Activated CD4-positive, alpha-beta T cell treated with anti-CD3 and anti-CD28 coated beads for 1 hour (primary cell): ENCODE results near the gene HS3ST3B1.

ENCODE experiments used
- DNase-seq: peaks from one replicate; pipeline ENCODE4 v3.0.0-alpha.2; 2020

The HS3ST3B1 gene

GRCh38 chr17:14303343-14304221, 2.7 kb downstream of the HS3ST3B1 start:
- no peak for DNase-seq

DNA sequence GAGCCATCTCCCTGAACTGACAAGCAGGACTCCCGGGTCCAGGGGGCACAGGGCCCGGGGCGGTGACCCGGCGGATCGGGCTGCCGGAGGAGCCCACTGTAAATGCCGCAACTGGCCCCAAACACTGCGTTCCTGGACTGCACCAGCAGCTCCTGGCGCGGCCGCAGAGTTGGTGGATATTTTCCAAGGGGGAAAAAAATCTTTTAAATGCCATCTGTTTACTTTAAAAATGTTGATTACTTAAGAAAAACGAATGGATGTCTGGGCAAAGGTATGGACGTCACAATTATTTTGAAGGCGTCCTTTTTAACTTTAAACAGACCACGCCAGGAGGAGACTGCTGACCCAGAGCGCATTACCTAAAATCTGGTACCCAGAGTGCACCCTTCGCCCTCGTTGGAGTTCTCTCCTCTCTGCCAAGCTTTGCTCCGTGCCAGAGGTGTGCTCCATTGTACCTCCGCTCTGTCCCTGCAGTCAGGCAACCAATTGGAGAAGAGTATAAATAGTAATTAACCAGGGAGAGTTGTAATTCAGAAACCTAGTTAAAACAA, 3.4 kb downstream of the HS3ST3B1 start:
- DNase-seq, result no peak

GRCh38 chr17:14304773-14305517, 4.1 kb downstream of the HS3ST3B1 start:
- no peak for DNase-seq

DNA sequence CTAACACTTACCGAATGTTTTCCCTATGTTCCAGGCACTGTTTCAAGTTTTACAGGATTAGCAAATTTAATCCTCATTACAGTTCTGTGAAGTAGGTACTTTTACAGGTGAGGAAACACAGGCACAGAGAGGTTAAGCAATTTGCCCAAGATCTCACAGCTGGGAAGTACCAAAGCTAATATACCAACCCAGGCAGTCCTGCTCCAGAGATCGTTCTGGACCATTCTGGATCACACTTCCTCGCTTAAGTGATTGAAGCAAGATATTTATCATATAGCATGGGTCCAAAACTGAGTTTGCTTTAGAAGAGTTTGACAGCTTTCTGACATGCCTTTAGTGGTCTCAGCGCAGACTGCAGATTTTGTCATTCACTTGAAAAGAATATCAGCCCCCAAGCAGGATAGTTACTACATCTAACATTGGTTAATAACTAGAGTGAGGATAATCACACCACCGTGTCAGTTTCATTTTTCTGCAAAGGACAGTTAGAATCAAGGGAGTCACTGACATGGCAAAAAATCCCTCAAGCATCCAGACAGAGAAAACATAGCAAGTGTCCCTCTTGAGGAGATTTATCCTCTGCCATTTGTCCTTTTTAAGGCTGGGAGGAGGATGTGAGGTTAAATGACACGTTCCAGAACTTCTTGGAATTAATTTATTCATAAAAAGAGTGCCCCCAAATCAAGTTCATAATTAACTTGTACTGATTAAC, 5.1 kb downstream of the HS3ST3B1 start:
- DNase-seq, result no peak

- DNase-seq, result no peak
Measured at GRCh38 chr17:14306596-14306995, 5.7 kb downstream of the HS3ST3B1 start.

DNA sequence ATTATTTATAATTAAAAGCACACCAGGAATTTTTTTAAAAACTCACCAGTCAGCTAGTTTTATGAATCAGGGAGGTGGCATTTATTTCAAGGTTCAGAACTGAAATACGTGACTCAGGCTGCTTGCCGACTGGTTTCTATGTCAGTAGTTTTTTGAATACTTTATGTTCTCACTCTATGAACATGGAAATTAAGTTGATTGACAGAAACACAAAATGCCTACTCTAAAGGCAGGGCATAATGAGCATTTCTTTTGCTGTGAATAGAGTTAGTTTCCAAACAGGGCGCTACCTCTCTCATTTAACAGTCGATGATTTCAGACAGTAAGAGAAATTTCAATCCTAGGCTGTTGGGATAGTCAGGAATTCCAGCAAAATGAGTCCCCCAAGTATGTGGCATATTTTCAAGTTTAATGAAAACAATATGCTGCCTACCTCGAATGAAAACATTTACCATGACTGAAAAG, 6.7 kb downstream of the HS3ST3B1 start:
- no peak for DNase-seq

- no peak for DNase-seq
Measured at GRCh38 chr17:14308636-14308964, 7.7 kb downstream of the HS3ST3B1 start.

DNA sequence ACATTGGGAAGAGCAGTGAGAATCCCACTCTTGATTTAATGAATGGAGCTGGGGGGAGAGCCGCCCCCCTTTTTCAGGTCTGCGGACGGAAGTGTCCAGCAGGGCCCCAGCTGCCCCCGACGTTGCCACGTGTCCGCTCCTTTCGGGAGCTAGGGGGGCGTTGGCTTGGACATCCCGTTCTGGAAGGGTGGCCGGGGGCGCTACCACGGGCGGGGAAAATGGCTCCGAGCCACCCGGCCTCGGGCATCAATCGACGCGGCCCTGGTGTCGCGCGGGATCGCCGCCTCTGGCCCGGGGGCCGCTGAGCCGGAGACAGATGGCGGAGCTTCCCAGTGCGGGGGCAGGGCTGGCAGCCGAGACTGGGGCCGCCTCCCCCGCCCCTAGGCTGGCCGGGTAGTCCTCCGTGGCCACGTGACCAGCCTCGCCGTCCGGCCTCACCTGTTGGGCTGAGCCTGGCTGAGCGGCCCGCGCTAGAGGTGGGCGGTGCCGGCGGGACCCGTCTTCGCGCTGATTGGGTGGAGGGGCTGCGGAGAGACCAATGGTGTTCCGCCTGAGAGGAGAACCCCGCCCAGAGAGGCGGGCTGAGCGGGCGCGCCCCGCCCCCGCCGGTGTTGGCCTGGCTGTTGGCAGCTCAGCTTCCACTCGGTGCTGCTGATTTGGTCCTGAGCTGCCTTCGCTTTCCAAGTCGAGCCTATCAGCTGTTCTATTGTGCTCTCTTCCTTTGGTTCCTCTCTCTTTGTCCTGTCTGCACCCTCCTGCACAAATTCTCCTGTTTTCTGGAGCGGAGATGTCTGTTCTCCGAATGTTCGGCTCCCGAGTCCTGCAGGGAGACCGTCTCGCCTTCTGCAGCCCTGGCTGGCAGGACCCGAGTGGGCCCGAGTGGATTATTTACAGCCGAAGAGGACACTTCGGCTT, 8.3 kb downstream of the HS3ST3B1 start:
- peak; percentile 88 for DNase-seq

DNA sequence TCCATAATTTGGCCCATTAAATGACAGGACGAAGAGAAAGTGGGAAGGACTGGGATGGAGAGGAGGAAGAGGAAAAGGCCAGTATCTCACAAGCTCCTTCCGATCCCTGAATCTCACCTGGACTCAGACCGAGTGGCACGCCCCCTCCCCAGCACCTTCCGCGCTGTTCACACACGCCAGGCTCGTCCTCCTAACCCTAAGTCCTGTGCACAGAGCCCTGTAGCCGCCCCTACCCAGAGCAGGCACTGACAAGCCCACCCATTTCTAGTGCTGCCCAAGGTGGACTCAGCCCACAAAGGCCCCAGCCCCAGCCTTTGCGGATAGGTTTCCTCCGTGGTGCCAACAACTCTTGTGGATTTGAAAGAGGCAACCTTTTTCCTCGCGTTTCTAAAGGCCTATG, 9.2 kb downstream of the HS3ST3B1 start:
- DNase-seq, result no peak

DNA sequence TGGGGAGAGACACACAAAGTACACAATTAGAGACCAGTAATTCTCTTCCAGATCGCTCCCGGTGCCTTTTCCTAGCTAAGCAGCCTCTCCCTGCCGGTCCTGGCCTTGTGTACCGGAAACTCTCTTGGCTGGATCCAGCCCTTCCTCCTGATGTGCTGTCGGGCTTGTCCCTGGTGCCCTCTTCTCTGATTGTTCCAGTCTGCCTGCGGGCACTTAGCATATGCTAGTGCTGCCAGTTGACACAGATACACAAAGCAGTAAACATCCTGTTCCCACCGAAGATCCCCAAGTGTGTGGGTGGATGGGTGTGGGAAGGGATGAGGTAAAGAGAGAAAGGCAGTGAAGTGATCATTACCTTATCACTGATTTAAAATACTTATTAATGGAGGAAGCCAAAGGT, 9.7 kb downstream of the HS3ST3B1 start:
- no peak for DNase-seq

DNA sequence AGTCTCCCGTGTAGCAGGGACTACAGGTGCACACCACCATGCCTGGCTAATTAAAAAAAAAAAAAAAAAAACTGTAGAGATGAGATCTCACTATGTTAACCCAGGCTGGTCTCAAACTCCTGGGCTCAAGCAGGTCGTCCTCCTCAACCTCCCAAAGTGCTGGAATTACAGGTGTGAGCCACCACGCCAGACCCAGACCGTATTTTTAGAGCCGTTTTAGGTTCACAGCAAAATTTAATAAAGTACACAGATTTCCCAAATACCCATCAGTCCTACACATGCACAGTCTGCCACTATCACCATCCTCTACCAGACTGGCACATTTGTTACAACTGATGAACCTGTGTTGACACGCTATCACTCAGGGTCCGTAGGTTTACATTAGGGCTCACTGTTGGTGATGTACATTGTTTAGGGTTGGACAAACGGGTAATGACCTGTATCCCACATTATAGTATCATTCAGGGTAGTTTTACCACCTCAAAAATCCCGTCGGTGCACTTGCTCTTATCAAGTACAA, 10.4 kb downstream of the HS3ST3B1 start:
- no peak for DNase-seq

DNA sequence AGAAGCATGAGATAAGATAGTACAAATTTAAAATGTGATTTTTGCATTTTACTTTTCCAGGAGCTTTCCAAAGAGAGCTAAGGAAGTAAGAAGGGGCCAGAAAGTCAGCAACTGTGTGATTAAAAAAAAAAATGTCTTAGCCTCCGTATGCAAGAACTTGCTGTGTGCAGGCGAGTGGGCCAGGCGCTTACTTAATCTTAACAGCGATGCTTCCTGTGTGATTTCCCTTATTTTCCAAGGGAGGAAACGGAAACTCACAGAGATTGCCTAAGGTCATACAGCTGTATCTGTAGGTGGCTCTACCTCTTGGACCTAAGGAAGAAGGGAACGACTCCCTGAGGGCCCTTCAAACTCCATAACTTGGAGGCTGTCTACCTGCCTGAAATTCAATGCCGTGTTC, 11.1 kb downstream of the HS3ST3B1 start:
- DNase-seq, result no peak

- no peak for DNase-seq
Measured at GRCh38 chr17:14312522-14312921, 11.6 kb downstream of the HS3ST3B1 start.

GRCh38 chr17:14316126-14316832, 15.4 kb downstream of the HS3ST3B1 start:
- DNase-seq, result no peak

GRCh38 chr17:14317383-14317782, 16.5 kb downstream of the HS3ST3B1 start:
- DNase-seq, result no peak

DNA sequence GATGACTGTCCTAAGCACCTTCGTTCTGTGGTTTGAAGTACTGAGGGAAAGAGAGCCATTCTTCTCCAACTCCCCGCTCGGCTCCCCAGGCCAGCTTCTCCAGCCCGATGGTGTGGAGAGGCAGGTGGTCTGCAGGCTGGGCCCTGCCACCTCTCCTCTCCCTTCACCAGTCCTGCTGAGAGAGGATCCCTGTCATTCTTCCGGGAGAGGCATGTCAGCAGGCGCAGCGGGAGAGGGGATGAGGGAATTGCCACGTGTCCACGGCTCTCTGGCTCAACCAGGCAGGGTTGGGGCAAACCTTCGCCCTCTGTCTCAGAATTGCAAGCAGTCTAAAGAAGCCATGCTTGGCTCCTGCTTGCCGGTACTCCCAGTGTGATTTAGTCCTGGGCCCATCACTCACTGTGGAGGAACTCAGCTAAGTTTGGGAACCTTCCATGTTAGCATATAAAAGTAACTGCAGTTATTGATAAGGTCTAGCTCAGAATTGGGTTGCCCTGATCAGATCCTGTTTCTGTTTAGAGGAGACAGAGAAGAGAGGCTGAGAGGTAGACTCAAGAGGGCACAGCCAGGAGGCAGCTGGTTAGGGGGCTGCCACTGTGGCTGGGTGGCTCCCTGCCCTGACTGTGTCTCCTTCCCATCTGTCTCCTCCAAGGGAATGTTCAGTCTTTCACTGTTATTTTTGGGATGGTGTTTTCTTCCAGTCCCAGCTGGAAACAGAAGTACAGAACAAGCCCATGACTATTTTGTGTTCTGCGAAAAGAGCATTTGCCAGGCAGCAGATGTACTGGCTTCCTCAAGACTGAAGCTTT, 17.4 kb downstream of the HS3ST3B1 start:
- no peak for DNase-seq

- DNase-seq, result no peak
Measured at GRCh38 chr17:14318918-14319205, 18.0 kb downstream of the HS3ST3B1 start.

DNA sequence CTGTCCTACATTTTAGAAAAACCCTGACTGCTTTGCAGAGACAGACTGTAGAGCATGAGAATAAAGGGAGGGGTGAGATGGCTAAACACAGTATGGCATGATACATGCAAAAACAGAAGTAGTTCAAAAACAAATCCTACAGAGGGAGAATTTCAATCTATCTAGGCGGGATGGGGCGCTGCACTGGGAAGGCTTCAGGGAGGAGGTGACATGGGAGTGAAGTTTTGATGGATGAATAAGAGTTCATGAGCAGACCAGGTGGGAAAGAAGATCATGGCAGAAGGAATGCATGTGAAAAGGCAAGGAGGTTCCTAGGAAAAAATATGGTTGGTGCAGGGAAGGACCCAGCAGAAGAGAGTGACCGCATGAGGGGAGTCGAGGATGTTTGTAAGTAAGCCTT, 19.2 kb downstream of the HS3ST3B1 start:
- no peak for DNase-seq

DNA sequence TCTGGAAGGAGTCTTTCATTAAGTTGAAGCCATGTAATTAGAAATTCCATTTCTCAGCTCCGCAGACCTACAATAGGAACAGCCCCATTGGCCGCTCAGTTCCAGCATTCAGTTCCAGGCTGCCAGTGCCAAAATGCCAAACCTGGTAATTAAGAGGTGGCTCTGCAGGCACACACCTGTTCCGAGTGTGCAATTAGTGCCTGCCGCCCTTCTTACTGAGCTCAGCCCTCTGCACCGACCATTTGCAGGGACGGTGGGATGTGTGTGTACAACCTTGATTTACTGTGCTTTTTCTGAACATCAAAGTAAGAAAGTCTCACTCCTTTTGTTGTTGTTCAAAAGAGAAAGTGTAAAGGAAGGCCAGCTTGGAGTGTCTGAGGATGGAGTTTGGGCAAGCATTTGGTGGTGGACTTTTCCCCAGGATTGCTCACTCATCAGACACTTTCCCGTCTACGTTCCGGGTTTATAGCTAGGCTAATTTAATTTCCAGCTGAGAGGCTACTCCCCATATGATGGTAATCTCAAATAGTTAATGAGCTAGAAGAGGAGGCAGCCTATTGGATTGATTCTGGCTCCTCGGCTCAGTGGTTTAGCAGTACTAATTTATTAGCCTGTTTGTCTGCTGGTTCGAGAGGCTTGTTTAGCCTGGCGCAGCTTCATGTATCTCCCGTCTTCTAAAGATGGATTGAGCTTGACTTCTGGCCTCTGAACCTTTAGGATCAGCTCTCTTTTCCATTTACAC, 20.0 kb downstream of the HS3ST3B1 start:
- no peak for DNase-seq

- no peak for DNase-seq
Measured at GRCh38 chr17:14321476-14321949, 20.6 kb downstream of the HS3ST3B1 start.
